Brain microvascular endothelial cell (primary cell): Measurements from ENCODE around the gene RAB11B.
"Not testable (repeated sequence)": the region's sequence is repeated elsewhere in the genome, so short reads cannot be mapped to it uniquely, and the experiment has no call there.

Experiments used
- DNase-seq: peaks from one replicate; pipeline ENCODE4 v3.0.0-alpha.2; 2020
- H3K27ac ChIP-seq: fragments of 250-450 bp; sonication (Bioruptor Pico); 2 replicates; pipeline ENCODE4 v1.5.1; 2020; ENCODE audit warnings: mild to moderate bottlenecking, moderate library complexity
- H3K27me3 ChIP-seq: fragments of 250-450 bp; sonication (Bioruptor Pico); replicated peaks from 2 replicates; pipeline ENCODE4 v1.5.1; 2020; ENCODE audit warnings: mild to moderate bottlenecking
- H3K36me3 ChIP-seq: fragments of 250-450 bp; sonication (Bioruptor Pico); replicated peaks from 2 replicates; pipeline ENCODE4 v1.5.1; 2020; ENCODE audit warnings: mild to moderate bottlenecking
- H3K4me3 ChIP-seq: 2 replicates; pipeline ENCODE4 v1.5.1; 2011; ENCODE audit warnings: low read depth, mild to moderate bottlenecking, control low read depth, low read length, moderate library complexity
- in situ Hi-C: cut with HindIII; loops from 2 replicates; pipeline ENCODE4 v1.10.0; 2017; ENCODE audit warnings: low sequenced_read_pairs, low pct_ligation_motif_present
- TF ChIP-seq, protein P1 (sequence below): IDR thresholded peaks from 2 replicates; pipeline ENCODE4 v1.5.1; 2011; ENCODE audit warnings: low read depth, mild to moderate bottlenecking, moderate library complexity, low read length, control low read depth, inconsistent platforms; ENCODE audit errors: missing control alignments

RAB11B gene

DNA sequence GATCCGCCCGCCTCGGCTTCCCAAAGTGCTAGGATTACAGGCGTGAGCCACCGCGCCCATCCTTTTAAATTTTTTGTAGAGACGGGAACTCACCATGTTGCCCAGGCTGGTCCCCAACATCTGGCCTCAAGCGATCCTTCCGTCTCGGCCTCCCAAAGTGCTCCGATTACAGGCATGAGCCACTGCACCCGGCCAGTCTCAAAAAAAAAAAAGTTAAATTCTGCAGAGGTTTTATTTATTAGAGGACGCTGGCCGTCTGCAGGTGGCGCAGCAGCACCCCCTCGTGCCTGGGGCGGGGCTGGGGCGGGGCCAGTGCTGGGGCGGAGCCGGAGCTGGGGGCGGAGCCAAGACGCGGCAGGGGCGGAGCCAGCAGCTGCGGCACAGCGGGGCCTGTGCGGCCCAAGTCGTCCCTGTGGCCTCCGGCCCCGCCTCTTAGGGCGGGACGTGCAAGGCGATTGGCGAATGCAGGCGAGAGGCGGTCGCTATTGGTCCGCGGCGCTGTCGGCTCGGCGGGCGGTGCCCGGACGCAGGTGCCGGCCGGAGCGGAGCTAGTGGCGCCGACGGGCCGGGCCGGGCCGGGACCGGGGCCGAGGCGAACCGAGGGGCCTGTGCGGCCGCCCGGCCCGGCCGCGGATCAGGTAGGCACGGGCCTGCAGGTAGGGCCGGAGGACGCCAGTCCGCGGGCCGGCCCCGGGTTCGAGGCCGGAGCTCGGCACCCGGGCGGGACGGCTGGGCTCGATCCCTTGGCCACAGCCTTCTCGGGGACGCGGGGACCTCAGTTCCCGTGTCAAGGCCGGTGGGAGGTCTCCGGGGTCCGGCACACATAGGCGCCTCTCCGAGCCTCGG, 22.8 kb downstream of the RAB11B start, which contains the start of gene MARCHF2:
Gene MARCHF2, plus strand, starts transcription at position 523 of the 846 bp plus-strand sequence. CDS start 8,536 bp downstream, outside the sequence.
- TF ChIP-seq, protein P1, sequence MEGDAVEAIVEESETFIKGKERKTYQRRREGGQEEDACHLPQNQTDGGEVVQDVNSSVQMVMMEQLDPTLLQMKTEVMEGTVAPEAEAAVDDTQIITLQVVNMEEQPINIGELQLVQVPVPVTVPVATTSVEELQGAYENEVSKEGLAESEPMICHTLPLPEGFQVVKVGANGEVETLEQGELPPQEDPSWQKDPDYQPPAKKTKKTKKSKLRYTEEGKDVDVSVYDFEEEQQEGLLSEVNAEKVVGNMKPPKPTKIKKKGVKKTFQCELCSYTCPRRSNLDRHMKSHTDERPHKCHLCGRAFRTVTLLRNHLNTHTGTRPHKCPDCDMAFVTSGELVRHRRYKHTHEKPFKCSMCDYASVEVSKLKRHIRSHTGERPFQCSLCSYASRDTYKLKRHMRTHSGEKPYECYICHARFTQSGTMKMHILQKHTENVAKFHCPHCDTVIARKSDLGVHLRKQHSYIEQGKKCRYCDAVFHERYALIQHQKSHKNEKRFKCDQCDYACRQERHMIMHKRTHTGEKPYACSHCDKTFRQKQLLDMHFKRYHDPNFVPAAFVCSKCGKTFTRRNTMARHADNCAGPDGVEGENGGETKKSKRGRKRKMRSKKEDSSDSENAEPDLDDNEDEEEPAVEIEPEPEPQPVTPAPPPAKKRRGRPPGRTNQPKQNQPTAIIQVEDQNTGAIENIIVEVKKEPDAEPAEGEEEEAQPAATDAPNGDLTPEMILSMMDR: peak; percentile 49
- no peaks in the 10 kb centered on the region for H3K27me3 ChIP-seq
- in situ Hi-C loops: no loop called here
- H3K36me3 ChIP-seq: no peaks in the 10 kb centered on the region
- DNase-seq: peak; percentile 92
- no peak within 1 kb of the TSS for H3K27ac ChIP-seq
- H3K4me3 ChIP-seq: peak within 1 kb of the TSS; percentile 65

DNA sequence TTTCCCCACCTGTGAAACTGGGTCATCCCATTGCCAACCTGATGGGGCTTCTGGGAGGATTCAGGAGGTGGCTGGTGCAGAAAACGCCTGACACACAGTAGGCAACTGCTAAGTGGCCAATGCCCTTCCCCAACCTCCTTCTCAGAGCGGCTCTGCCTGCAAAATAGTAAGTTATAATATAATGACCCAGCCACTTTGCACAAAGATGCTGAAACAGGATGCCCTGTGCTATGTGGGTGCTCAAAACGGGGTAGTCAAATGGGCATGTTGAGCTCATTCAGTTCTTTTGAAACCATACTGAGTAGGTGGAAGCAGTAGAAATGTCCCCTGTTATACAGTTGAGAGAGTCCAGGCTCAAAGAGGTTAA, 23.5 kb downstream of the RAB11B start:
- in situ Hi-C loops: no loop called here
- no peak overlapping the region for H3K27ac ChIP-seq
- H3K27me3 ChIP-seq: no peaks in the 10 kb centered on the region
- peak overlapping the region; percentile 65 for H3K4me3 ChIP-seq
- H3K36me3 ChIP-seq: no peaks in the 10 kb centered on the region
- TF ChIP-seq, protein P1: no peak
- DNase-seq: no peak

DNA sequence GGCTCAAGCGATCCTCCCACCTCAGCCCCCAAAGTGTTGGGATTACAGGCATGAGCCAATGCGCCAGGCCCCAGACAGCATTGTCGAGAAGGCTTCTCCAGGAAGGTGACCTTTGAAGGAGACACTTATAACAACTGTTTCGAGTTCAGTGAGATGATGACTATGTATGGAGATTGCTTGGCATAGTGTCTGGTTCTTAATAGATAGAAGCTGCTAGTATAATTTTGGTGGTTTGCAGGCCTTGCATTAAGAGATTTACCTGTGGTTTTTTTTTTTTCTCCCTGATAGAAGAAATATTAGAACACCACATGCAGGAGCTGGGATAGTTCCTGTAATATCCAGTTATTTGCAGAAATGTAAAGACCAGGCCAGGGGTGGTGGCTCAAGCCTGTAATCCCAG, 26.6 kb downstream of the RAB11B start:
- TF ChIP-seq, protein P1: no peak
- Histone ChIP-seq H3K36me3 (no peaks in the 10 kb centered on the region), H3K27ac (no peak overlapping the region), H3K27me3 (no peaks in the 10 kb centered on the region), H3K4me3 (no peak overlapping the region)
- in situ Hi-C loops: no loop called here
- no peak for DNase-seq

DNA sequence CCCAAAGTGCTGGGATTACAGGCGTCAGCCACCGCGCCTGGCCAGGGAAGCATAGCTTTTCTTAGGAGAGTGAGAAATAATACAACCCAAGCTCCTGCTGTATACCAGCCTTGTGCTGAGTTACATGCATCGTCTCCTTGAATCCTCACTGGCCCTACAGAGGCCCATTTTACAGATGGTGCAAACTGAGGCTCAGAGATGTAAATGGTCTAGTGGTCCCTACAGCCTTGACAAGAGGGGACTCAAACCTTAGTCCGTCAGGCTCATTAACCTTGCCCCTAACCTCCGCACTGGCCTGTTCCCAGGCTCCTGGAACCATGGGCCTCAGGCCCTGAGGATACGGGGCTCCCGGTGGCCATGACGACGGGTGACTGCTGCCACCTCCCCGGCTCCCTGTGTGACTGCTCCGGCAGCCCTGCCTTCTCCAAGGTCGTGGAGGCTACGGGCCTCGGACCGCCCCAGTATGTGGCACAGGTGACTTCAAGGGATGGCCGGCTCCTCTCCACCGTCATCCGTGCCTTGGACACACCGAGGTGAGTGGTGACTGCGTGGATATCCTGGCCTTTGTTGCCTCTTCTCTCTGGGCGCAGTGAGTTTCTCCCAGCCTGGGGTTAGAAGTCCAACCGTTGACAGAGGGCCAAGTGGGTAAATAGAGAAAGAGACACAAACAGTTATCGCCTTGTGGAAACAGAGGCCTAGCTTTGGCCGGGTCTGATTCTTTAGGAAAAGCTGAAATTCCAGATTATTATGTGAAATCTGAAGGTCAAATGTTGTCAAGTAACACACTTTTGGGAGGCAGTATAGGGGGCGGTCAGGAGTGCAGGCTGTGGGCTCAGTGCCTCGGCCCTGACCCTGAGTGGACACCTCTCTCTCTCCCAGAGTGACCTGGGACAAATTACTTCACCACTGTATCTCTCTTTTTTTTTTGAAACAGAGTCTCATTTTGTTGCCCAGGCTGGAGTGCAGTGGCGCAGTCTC, 31.6 kb downstream of the RAB11B start:
- no peak for DNase-seq
- Histone ChIP-seq H3K4me3 (no peak overlapping the region), H3K27ac (no peak overlapping the region), H3K36me3 (no peaks in the 10 kb centered on the region), H3K27me3 (no peaks in the 10 kb centered on the region)
- TF ChIP-seq, protein P1: no peak
- in situ Hi-C loops: no loop called here

DNA sequence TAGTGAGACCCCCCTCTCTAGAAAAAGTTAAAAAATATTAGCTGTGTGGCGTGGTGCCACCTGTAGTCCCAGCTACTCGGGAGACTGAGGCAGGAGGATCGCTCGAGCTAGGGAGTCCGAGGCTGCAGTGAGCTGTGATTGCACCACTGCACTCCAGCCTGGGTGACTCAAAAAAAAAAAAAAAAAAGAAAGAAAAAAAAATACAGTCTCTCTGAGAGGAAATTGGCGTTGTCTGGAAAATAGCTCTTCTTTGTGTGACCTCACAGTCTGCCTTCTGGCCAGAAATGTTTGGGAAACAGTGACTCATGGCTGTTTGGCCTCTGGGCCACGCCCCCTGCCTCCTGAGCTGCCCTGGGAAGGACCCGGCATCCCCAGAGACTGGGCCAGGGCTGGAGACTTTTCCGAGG, 33.7 kb downstream of the RAB11B start:
- DNase-seq: peak; percentile 97
- in situ Hi-C loops: no loop called here
- TF ChIP-seq, protein P1: no peak
- Histone ChIP-seq H3K36me3 (no peaks in the 10 kb centered on the region), H3K27me3 (no peaks in the 10 kb centered on the region), H3K4me3 (no peak overlapping the region), H3K27ac (peak overlapping the region; percentile 77)

DNA sequence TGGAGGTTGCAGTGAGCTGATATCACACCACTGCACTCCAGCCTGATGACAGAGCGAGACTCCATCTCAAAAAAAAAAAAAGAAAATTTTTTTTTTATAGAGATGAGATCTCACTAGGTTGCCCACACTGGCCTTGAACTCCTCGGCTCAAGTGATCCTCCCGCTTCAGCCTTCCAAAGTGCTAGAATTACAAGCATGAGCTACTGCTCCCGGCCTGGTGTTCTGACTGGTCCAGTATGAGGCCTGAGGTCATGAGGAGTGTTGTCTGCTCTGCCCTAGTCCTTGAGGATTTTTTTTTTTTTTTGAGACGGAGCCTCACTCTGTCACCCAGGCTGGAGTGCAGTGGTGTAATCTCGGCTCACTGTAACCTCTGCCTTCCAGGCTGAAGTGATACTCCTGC, 35.2 kb downstream of the RAB11B start:
- in situ Hi-C loops, H3K36me3 ChIP-seq, H3K27me3 ChIP-seq, H3K4me3 ChIP-seq, H3K27ac ChIP-seq, DNase-seq: not testable (repeated sequence)
